SKM-1 treated with dmso at 0.1 percent for 144 hours (cell line): Measurements from ENCODE around the gene DOCK2.

Source experiments
- DNase-seq: peaks from one replicate; lab custom pipeline; 2025; ENCODE audit not compliant: unreplicated experiment; lab: John Stamatoyannopoulos, UW

The DOCK2 gene

DNA sequence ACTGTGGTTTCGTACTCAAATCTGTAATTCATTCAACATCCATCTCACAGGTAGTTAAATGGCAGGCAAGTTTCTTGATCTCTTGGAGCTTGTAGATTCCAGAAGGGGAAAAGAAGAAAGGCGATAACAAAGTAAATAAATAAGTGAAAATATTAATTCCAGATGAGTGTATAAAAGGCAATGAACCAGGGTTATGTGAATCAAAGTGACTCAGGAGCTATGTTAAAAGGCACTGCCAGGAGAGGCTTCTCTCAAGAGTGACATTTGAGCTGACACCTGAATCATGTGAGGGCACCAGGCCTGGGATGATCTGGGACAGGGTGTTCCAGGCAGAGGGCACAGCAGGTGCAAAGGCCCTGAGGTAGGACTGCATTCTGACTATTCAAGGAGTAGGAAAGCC lies 45.0 kb downstream of the DOCK2 start:
- DNase-seq: no peak

DNA sequence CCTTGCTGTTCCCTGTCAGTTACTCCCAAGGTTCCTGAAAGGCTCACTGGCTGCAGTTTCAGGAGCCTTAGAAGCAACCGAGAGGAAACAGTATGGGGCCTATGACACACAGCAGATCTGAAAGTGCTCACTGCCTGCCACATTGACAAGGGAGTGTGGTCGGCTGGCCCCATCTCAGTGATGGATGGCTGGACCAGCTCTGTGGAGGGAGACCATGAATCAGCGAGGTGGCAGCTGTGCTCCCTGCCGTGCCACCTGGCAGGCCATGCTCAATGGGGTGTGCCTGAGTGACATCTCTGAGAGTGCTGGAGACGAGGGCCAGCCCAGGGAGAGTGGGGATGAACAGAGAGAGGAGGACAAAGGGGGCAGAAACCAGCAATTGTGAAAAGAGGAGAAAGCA lies 49.1 kb downstream of the DOCK2 start:
- DNase-seq: no peak

DNA sequence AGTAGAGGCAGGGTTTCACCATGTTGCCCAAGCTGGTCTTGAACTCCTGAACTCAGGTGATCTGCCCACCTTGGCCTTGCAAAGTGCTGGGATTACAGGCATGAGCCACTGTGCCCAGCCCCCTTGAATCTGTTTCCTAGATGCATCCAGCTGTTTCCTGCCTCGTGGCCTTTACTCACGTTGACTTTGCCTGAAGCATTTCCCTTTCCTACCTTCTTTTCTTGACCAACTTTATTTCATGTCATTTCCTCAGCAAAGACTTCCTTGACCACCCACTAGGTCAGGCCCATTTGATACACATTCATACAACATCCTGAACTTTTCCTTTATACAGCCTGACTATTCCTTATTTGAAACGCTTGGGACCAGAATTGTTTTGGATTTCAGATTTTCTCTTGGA lies 51.0 kb downstream of the DOCK2 start:
- DNase-seq: no peak

DNA sequence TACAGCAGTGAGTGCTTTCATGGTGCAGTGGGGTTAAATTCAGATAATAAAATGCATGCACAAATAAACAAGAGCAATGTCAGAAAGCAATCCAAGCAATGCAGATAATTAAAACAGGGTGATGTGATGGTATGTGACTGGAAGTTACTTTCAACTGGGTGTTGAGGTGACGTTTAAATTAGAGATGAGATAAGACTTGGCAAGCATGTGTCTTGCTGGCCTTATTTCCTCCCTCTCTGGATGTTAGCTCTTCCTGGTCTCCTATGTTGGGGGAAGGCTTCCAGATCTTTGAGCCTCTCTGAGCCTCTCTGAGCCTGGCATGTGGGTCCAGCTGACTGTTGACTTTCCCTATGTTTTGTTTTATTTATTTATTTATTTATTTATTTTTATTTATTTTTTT lies 54.4 kb downstream of the DOCK2 start:
- DNase-seq: no peak

DNA sequence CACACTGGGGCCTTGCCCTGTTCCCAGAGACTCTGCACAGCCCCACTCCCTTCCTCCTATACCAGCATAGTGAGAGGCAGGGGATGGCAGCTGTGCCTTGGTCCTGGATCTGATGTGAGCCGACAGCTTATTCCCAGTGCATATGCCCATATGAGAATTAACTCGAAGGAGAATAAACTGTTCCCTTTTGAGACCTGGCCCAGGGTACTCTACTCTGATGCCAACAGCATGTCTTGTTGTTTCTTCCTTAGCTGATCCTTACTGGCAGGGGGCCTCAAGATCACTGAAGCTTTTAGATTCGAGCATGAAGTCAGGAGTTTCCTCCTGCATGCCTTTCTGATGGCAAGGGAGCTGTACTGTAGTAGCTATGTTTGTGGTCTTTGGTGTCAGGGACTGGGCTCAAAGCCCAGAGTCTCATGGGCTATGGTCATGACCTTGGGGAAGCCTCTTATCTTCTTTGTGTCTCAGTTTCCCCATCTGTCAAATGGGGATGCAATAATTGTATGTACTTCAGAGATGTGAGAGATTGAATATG lies 57.1 kb downstream of the DOCK2 start:
- DNase-seq: no peak

DNA sequence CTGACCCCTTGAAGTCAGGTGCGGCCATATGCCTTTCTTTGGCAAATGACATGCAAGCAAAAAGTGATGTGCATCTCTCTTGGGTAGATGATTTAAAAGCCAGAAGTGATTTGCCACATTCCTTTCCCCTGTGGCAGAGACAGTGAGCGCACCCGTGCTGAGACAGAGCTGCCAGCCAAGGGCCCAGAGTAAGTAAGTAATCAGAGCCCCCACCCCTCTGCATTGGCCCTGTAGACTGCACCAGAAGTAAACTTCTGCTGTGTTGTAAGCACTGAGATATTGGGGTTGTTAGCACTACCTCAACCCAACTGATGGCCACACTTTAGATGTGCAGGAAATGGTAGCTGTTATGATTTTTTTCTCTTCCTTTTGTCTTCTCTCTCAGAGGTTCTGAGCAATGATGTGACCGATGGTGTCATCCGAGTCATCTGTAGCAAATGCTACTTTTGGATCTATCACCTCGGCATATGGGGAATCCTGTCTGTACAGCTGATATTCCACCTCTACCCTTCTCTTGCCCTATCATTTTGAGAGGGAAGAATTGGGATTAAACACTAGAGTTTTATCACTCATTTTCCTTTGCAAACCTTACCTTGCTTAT lies 58.0 kb downstream of the DOCK2 start:
- no peak for DNase-seq

DNA sequence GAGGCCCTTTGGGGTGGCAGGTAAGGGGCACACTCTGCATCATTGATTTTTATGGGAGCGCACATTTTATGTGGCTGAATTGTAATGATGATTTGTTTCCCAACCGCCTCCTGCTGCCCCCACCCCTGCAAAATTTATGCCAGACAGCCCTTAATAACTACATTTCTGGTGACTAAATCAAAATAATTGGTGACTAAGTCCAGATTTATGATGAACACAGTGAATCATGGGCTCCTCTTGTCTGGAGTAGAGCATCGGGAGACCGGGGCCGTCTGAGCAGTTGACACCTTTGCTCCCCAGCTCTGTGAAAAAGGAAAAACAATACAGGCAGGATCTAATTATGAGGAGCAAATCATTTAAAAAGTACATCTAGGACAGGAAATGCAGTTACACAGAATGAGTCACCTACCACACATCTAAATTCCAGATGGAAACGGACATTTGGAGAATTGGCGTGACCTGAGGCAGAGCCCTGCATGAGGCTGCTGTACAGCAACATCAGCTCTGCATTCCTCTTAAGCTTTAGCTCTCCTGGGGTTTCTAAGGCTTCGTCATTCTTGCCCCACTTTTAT lies 58.9 kb downstream of the DOCK2 start:
- DNase-seq: no peak

DNA sequence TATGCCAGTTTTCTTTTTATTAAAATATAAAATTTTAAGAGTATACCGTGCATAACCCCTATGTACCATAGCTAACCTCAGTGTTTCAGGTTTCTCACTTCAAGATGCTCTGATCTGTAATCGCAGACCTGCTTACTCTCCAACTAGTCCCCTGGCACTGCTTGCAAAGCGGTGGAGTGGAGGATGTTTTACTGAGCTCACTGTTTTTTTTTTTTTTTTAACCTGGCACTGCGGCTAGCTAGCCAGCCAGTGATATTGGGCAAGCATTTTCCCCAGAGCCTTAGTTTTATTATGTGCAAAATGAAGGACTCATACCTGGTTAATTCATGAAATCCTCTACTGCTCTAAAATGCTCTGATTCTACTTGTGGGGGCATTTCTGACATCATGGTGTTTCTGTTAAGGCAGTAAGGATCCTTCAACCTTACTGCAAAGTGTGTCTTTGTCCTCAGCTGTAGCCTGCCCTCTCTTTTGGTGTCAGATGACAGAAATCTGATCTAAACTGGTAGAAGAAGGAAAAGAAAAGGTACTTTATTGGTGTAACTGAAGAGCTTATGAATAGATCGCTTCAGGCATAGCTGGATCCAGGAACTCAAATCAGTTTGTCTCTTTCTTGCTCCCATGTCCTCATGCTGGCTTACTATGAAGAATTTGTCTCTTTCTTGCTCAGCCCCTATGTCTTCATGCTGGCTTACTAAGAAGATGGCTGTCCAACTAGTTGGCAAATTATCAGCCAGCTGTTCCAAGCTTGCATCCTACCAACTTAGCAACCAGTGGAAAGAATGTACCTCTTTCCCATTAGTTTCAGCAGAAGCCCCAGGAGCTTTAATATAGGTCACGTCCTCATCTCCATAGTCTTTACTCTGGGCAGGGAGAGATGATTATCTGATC lies 59.8 kb downstream of the DOCK2 start:
- no peak for DNase-seq

DNA sequence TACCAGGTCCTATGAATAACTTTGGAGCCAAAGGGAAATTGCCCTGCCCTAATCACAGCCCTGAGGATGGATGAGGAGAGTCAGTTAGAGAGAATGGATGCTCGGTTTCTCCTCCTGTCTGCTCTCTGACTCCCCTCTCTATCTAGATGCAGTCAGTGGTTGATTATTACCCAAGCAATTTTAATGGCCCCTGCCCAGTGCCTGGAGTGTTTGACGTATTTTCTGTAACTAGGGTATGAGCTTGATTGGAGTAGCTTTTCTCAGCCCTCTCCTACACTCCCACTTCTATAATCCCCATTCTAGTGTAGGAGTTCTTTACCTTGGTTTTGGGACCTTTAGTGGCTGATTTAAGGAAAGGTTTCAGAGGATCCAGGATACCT lies 60.4 kb downstream of the DOCK2 start:
- DNase-seq: no peak

DNA sequence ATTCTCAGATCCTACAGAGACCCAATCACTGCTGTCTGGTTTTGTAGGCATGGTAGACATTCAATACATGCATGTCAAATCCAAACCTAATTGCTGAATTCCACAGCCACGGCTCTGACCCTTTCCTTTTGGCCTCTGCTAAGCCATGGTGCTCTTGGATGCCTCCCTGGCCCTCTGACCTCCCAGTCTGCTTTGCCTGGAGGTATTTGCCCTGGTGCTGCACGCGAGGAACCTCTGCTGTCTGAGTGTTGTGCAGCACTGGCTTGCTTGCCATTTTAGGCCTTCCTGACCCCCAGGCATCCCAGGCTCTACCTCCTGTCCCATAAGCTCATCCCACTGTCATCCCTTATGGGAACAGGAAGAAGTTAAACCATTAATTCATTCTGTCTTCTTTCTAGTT lies 60.9 kb downstream of the DOCK2 start:
- DNase-seq: no peak

DNA sequence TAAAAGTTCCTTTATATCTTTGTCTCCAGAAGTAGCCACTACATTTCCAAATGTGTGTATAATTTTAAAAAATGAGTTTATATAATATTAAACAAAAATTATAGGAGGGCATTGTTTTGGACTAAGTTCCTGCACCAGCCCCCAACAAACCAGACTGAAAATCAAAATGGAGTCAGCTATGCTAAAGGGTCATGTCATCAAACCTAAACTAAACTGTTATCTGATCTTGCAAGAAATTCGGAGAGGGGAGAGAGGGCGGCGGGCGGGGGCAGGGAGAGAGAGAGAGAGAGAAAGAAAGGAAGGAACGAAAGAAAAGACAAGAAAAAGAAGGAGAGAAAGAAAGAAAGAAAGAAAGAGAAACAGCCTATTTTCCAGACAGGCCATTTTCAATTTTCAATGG lies 63.5 kb downstream of the DOCK2 start:
- no peak for DNase-seq

DNA sequence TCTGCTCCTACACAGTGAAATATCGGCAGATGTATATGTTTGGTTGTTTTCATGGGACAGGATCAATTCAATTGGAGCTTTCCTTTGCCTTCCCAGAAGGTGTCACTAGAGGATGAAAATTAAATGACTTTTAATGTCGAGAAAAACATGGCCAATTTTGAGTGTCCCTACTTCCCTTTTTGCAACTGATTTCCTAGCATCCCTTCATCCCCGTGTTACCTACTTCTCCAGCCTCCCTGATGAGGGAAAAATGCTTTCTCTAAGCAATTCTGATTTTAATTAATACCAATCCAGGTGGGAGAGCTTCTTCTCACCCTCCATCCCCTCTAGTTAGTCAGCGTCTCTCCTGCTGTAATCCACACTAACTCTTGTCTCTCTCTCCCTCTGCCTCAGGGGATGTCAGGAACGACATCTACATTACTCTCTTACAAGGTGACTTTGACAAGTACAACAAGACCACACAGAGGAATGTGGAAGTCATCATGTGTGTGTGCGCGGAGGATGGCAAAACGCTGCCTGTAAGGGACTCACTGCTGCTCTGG lies 64.9 kb downstream of the DOCK2 start:
- DNase-seq: no peak

DNA sequence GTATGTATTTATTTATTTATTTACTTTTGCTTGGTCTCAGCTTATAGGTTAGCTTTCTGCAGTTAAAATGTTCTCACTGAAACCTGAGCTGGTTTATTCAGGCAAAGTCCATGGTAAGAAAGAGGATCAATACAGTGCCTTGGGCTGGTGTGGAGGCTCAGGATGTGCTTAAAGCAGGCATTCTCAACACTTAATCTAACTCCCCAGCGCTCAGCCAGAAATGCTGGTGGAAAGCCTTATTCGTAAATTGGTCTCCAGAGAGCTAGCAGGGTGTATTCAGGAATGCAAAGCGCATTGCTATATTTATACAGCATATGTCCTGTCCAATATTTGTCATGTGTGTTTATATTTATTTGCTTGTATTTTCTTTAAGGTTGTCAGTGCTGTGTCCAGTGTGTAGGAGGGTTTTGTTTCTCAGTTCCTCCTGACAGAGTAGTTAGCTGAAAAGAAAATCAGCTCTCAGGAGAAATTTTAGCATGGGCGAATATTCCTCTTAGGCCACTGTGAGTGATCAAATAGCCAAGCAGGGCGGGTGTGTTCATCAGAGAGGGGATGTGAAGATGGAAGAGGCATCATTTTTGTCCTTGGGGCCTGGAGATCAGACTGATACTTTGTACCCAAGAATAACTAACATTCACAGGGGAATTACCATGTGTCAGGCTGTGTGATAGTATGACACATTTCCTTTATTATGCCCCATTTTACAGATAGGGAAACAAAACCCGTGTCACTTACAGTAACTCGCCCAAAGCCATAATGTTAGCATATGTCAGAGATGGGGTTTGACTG lies 65.8 kb downstream of the DOCK2 start:
- DNase-seq: no peak

DNA sequence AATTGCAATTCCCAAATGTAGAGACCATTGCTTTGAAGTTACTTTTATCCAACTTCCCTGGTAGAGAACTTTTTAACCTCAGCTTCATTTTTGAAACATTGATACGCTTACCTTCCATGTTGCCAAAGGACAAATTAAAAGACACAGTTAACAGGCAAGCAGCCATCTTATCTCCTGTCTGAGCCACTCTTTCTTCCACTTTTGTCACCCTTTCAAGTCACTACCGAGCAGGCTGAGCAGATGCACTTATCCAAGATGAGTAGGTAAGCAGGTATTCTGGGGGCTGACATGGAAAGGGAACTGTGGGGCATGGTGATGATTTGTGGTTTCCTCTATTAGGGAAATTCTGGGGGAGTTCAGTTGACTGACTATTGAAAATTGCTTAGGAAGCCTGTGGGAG lies 66.7 kb downstream of the DOCK2 start:
- no peak for DNase-seq

DNA sequence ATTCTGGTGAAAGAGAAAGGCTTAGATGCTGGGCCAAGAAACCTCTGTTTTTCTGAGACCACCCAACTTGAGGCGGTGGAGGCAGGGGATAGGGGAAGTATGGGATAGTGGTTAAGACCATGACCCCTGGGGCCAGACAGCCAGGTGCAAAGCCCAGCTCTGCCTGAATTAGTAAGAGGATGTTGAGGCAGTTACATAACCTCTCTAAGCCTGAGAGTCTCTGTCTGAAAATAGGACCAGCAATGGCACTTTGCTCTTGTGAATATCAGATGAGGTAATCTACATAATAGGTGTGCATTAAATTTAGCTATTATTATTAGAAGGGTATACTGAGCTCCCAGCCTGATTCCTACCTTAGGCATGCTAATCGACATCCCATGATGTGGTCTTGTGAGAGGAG lies 68.2 kb downstream of the DOCK2 start:
- no peak for DNase-seq

DNA sequence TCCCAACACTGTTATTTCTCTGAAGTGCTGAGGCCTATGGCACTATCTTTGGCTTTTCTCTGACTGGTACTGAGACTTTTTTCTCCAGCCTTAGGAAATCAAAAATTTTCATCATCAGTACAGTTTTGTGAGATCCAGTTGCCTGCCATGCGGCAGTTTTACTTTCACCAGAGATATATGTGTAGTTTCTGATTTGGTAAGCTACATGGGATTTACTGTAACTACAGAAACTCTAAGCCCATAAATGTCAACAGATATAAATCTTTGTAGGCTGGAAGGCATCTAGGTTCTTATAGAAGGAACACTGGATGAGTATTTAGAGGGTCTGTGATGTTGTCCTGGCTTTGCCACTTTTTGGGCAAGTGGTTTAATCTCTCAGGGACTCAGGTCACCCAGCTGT lies 69.0 kb downstream of the DOCK2 start:
- no peak for DNase-seq

DNA sequence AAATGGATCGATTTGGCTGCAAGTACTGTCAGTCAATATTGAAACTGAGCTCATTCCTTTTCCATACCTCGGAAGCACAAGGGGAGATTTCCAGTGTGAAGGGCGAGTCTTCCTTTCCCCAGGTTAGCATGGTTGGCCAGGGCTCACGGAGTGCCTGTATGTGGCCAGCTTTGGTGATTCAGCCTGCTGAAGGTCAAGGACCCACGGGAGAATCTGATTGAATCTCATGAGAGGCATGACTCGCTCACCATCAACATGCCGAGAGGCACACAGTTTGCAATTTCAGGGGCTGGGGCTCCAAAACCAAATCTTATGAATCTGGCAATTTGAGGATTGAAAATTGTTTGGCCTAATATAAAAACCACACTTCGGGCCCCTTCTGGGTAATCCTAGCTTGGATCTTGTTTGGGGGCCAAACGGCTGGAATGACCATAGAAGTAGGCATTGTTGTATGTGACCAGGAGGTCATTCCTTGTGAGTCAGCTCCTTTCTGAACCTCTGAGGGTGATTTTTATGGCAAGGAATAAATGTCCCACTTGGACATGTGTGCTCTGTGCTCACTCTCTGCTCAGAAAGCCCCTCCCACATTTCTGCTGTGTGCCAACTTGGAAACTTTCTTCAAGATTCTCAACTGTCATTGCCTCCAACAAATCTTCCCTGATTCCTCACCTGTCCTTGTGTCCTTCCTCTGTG lies 69.8 kb downstream of the DOCK2 start:
- DNase-seq: no peak

DNA sequence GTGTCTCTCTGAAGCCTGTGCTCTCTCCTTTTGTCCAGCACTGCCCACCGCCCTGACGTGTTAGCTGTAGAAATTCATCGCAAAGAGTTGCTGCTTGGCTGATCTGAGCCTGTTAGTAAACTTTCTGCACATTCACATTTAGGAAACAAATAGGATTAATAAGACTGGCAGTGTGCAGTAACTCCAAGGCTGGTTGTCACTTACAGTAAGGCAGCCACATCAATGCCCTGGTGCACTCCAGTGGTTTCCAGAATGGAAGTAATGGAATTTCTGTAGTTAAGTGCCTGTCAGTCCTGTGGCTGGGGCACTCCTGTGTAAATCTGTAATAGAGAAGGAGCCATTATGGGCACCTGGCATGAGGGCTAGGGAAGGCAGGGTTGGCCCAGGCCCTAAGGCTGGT lies 70.6 kb downstream of the DOCK2 start:
- DNase-seq: no peak

DNA sequence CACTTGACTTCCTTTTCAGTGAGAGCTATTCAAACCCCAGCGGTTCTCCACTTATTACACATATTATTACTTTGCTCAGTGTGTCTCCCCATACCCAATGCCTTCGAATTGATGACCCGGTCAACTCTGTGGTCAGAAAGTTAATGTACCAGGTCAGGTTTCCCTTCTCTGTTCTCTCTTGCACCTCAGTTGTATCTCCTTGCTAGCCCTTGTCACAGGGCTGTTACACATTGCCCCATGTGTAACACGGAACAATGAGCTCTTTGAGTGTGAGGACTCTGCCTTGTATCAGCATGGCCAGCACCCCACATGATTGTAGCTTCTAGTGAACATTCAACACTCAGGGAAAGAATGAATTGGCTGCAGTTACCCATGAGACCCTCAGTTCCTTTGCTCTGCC lies 73.6 kb downstream of the DOCK2 start:
- DNase-seq: no peak

DNA sequence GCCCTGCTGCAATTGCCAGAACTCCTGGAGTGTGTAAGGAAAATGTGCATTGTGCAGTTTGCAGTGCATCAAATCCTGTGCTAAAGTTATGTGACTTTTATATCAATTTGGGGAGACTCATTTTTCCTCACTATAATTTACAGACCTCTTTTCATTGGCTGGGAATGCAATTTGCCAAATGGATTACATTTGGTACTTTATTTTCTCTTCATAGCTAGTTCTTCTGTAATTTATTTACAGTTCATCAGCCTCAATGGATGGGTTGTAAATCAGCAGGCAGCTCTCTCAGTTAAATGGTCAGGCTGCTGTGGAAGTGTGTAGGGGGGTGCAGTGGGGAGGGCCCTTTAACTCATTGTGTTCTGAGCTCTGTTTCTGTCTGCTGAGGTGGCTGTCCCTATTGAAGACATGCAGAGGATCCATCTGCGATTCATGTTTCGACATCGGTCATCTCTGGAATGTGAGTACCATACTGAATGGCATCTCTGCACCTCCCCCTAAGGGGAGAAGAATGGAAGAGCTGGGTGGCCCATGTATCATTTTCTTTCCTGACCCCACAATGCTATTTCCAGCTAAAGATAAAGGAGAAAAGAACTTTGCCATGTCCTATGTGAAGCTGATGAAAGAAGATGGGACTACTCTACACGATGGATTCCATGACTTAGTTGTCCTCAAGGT lies 74.6 kb downstream of the DOCK2 start:
- no peak for DNase-seq
